IMR-90 (cell line): ENCODE measurements around the gene NACC2. TPM values are rescaled to one million over a fixed set of nuclear protein-coding genes. Genes with fewer than 3 reads are reported as not detected.

Experiments
- ATAC-seq: fragments of 200-7000 bp; cut with Tn5 transposase; 2 replicates; pipeline ENCODE4 v1.9.1; 2020; ENCODE audit warnings: low read depth, mild to moderate bottlenecking, moderate library complexity
- BruUV-seq: library from RNA; stranded (reverse); fragments of 400-500 nt; replicated peaks from 2 replicates; lab custom pipeline; 2021; lab: Mats Ljungman, UMichigan
- CTCF ChIA-PET: fragments of 300-600 bp; formaldehyde crosslinking; extraction: SDS; loops from one replicate; lab custom pipeline; 2021; ENCODE audit warnings: antibody characterized with exemption; lab: Yijun Ruan, JAX
- POLR2A ChIA-PET: fragments of 300-600 bp; sonication (Branson Sonifier 250); formaldehyde crosslinking; loops from one replicate; lab custom pipeline; 2022; ENCODE audit warnings: antibody characterized with exemption; ENCODE audit not compliant: unreplicated experiment; lab: Charles Lee
- DNase-seq: peaks from one replicate; pipeline ENCODE4 v3.0.0; 2013
- H2AFZ ChIP-seq: replicated peaks from 2 replicates; pipeline ENCODE3; 2013; ENCODE audit warnings: low read length, mild to moderate bottlenecking; ENCODE audit not compliant: poor library complexity
- H2AK5ac ChIP-seq: 2 replicates; pipeline ENCODE4 v1.6.1; 2013; ENCODE audit warnings: low read depth, low read length, inconsistent platforms
- H2AK9ac ChIP-seq: replicated peaks from 2 replicates; pipeline ENCODE3; 2013; ENCODE audit warnings: mild to moderate bottlenecking, low read depth, low read length, moderate library complexity; ENCODE audit not compliant: poor library complexity
- H2BK120ac ChIP-seq: 2 replicates; pipeline ENCODE4 v1.6.1; 2013; ENCODE audit warnings: low read depth, low read length, inconsistent platforms
- H2BK15ac ChIP-seq: 3 replicates; pipeline ENCODE4 v1.6.1; 2013; ENCODE audit warnings: low read depth, low read length, inconsistent platforms
- H2BK20ac ChIP-seq: 2 replicates; pipeline ENCODE4 v1.6.1; 2013; ENCODE audit warnings: low read depth, mild to moderate bottlenecking, inconsistent platforms, low read length, moderate library complexity
- H2BK5ac ChIP-seq: 2 replicates; pipeline ENCODE4 v1.6.1; 2013; ENCODE audit warnings: mild to moderate bottlenecking, low read depth, low read length, inconsistent platforms; ENCODE audit not compliant: poor library complexity, severe bottlenecking
- H3K14ac ChIP-seq: replicated peaks from 2 replicates; pipeline ENCODE4 v1.6.1; 2013; ENCODE audit warnings: low read depth, low read length, inconsistent platforms
- H3K18ac ChIP-seq: 2 replicates; pipeline ENCODE4 v1.6.1; 2013; ENCODE audit warnings: low read depth, low read length, control low read depth
- H3K23ac ChIP-seq: 2 replicates; pipeline ENCODE4 v1.6.1; 2013; ENCODE audit warnings: low read depth, low read length, inconsistent platforms
- H3K27ac ChIP-seq: 2 replicates; pipeline ENCODE4 v1.5.1; 2013; ENCODE audit warnings: mild to moderate bottlenecking, control low read depth, low read length; ENCODE audit not compliant: insufficient read depth
- H3K27me3 ChIP-seq: 2 replicates; pipeline ENCODE4 v1.6.1; 2013; ENCODE audit warnings: low read length; ENCODE audit not compliant: control insufficient read depth, insufficient read depth
- H3K36me3 ChIP-seq: 2 replicates; pipeline ENCODE4 v1.6.1; 2013; ENCODE audit warnings: low read length, mixed read lengths; ENCODE audit not compliant: control insufficient read depth, insufficient read depth
- H3K4ac ChIP-seq: 2 replicates; pipeline ENCODE4 v1.6.1; 2013; ENCODE audit warnings: low read depth, low read length, inconsistent platforms
- H3K4me1 ChIP-seq: 2 replicates; pipeline ENCODE4 v1.6.1; 2013; ENCODE audit warnings: low read length, mixed read lengths; ENCODE audit not compliant: control insufficient read depth, insufficient read depth
- H3K4me2 ChIP-seq: 2 replicates; pipeline ENCODE4 v1.6.1; 2013; ENCODE audit warnings: low read depth, mild to moderate bottlenecking, control low read depth, low read length, moderate library complexity
- H3K4me3 ChIP-seq: 2 replicates; pipeline ENCODE4 v1.5.1; 2013; ENCODE audit warnings: low read depth, mild to moderate bottlenecking, control low read depth, low read length, moderate library complexity; ENCODE audit not compliant: insufficient read depth
- H3K56ac ChIP-seq: 2 replicates; pipeline ENCODE4 v1.6.1; 2013; ENCODE audit warnings: low read length, inconsistent platforms; ENCODE audit not compliant: insufficient read depth; ENCODE audit errors: extremely low read depth
- H3K79me1 ChIP-seq, 2 experiments: 2 replicates each; pipeline ENCODE4 v1.6.1; 2013; ENCODE audit warnings: low read length in 2 of 2, inconsistent platforms in 1 of 2, low read depth in 1 of 2
- H3K9ac ChIP-seq: 2 replicates; pipeline ENCODE4 v1.6.1; 2013; ENCODE audit warnings: low read depth, low read length, control low read depth
- H3K9me1 ChIP-seq: 2 replicates; pipeline ENCODE4 v1.6.1; 2013; ENCODE audit warnings: low read length, inconsistent platforms; ENCODE audit not compliant: insufficient read depth
- H3K9me3 ChIP-seq: 2 replicates; pipeline ENCODE4 v1.6.1; 2013; ENCODE audit warnings: low read length; ENCODE audit not compliant: control insufficient read depth, insufficient read depth
- H4K20me1 ChIP-seq: 2 replicates; pipeline ENCODE4 v1.6.1; 2013; ENCODE audit warnings: low read length, inconsistent platforms; ENCODE audit not compliant: insufficient read depth
- H4K5ac ChIP-seq: 2 replicates; pipeline ENCODE4 v1.6.1; 2013; ENCODE audit warnings: mild to moderate bottlenecking, low read depth, low read length, control low read depth
- H4K8ac ChIP-seq, 2 experiments: 2 replicates each; pipeline ENCODE4 v1.6.1; 2013; ENCODE audit warnings: low read depth in 2 of 2, low read length in 2 of 2, control low read depth in 1 of 2, inconsistent platforms in 1 of 2
- H4K91ac ChIP-seq: 2 replicates; pipeline ENCODE4 v1.6.1; 2013; ENCODE audit warnings: low read depth, low read length, inconsistent platforms; ENCODE audit not compliant: insufficient read depth
- FOS ChIP-seq: fragments of 150-350 bp; IDR thresholded peaks from 2 replicates; pipeline ENCODE4 v1.6.1; 2016; ENCODE audit warnings: low read depth, low read length
- MAFK ChIP-seq: IDR thresholded peaks from 2 replicates; pipeline ENCODE4 v1.6.1; 2012; ENCODE audit warnings: low read depth, low read length, improper control_type of control experiment
- MAZ ChIP-seq: IDR thresholded peaks from 2 replicates; pipeline ENCODE4 v1.6.1; 2012; ENCODE audit warnings: low read depth, mild to moderate bottlenecking, low read length, improper control_type of control experiment, moderate library complexity, borderline replicate concordance
- RCOR1 ChIP-seq: IDR thresholded peaks from 2 replicates; pipeline ENCODE4 v1.6.1; 2012; ENCODE audit warnings: mild to moderate bottlenecking, low read length, improper control_type of control experiment; ENCODE audit not compliant: insufficient replicate concordance
- SMC3 ChIP-seq: fragments of 150-350 bp; IDR thresholded peaks from 2 replicates; pipeline ENCODE4 v1.6.1; 2016; ENCODE audit warnings: low read depth, mild to moderate bottlenecking, antibody characterized with exemption, low read length, moderate library complexity
- WGBS, 2 experiments: methylation state at CpG; one replicate each; pipeline versions ENCODE4 v1.1.5 to v1.1.7; 2013; ENCODE audit warnings: missing lambda C conversion rate in 2 of 2; ENCODE audit not compliant: insufficient read length in 1 of 2; ENCODE audit errors: extremely low coverage in 2 of 2; 5-methylcytosine and 5-hydroxymethylcytosine counted together
- dilution Hi-C: fragments of 300-500 bp; cut with HindIII; formaldehyde crosslinking; loops from one replicate; pipeline ENCODE4 v1.14.3; 2018; ENCODE audit warnings: low sequenced_read_pairs; ENCODE audit not compliant: unreplicated experiment
- in situ Hi-C: fragments of 300-500 bp; cut with MboI; formaldehyde crosslinking; loops from 3 replicates; pipeline ENCODE4 v1.14.3; 2019; ENCODE audit warnings: low sequenced_read_pairs, inconsistent platforms, mixed read lengths
- intact Hi-C: fragments of 100-400 bp; cut with micrococcal nuclease; formaldehyde crosslinking; loops from 2 replicates; pipeline ENCODE4 v1.10.0; 2022
- polyA plus RNA-seq, 3 experiments: library from polyadenylated mRNA; depleted of rRNA; stranded (reverse); fragments of >200 nt; gene quantifications; 2 replicates each; pipeline ENCODE4 v1.2.3, GENCODE V29; 2012; ENCODE audit warnings: low replicate concordance in 1 of 3
- total RNA-seq: library from RNA; depleted of rRNA; stranded (reverse); fragments of >200 nt; gene quantifications from 2 replicates; pipeline ENCODE4 v1.2.3, GENCODE V29; 2012
- TF ChIP-seq, protein P1 (sequence below): fragments of 150-350 bp; IDR thresholded peaks from 2 replicates; pipeline ENCODE4 v1.6.1; 2017; ENCODE audit warnings: mild to moderate bottlenecking, antibody characterized with exemption, low read length, low read depth

Gene NACC2
- total and polyA plus RNA-seq, 2 of the 4 experiments (the other 2 are of a cell fraction): 7.9 to 19.0 TPM

DNA sequence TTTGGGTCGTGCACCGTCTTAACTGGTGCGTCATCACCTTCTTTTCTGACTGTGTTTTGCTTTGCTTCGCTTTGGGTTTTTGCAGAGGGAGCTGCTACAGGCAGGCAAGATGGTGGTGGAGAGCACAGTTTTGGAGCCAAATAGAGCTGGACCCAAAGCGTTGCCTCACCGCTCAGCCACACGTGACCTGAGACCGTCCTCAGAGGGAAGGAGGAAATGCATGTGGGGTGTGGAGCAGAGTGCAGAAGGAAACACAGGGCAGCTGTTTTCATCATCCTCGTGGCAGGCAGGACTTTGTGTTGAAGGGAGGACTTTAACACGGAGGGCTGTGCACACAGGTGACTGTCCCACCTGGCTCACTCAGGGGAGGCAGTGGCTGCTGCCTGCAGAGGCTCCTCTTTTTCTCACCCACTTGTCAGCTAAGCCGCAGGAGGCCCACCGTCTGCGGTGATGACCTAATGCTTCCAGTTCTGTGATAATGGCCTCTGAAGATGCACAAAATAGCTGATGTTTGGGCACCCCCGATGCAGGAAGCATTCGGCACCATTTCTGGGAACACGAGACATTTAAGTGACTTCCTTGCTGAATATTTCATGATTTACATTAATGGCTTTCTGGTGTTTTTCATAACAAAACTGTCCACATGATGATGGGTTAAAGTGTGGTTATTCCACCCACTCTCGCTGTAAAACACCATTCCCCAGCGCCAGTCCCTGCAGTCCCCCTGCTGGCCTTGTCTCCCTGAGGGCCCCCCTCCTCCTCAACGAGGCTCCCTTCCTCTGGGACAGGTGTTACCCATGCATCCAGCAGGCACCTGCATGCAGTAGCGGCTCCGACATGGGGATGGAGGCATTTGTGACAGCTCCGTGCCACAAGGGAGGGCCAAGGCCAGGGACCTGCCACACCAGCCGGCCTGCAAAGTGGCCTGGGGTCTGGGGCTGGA is 121.5 kb downstream of the NACC2 start:
- Histone ChIP-seq H3K4me1 (peaks cover 8% of the 10 kb centered on the region; the same call in 1 of the 2 replicates), H3K18ac (no peak overlapping the region), H2AK5ac (no peak overlapping the region), H3K9me3 (no peaks in the 10 kb centered on the region), H2AFZ (no peak overlapping the region), H4K91ac (no peak overlapping the region), H3K36me3 (no peaks in the 10 kb centered on the region), H3K79me1 (no peaks in the 10 kb centered on the region), H2BK120ac (no peak overlapping the region), H2AK9ac (peak overlapping the region; percentile 50), H3K27me3 (peaks cover 9% of the 10 kb centered on the region; the same call in 1 of the 2 replicates), H4K8ac (no peak overlapping the region), H3K4me2 (no peak overlapping the region), H3K4ac (no peak overlapping the region), H2BK5ac (no peak overlapping the region), H3K14ac (no peak overlapping the region), H3K4me3 (no peak overlapping the region), H3K9me1 (no peaks in the 10 kb centered on the region), H4K20me1 (peaks cover 3% of the 10 kb centered on the region; the same call in 1 of the 2 replicates), H3K27ac (no peak overlapping the region), H4K5ac (no peak overlapping the region), H3K9ac (no peak overlapping the region), H2BK20ac (no peak overlapping the region), H3K23ac (no peak overlapping the region), H3K56ac (no peak overlapping the region), H2BK15ac (no peak overlapping the region)
- ATAC-seq (no peak), DNase-seq (no peak)
- CTCF ChIA-PET: no interaction called here
- POLR2A ChIA-PET: no interaction called here
- dilution Hi-C loops (no loop called here), in situ Hi-C loops (no loop called here), intact Hi-C loops (no loop called here)
- BruUV-seq: no TSS peak
- 46% methylated on average over 7 of the region's 23 CpGs; no CpG with 5 or more reads in 1 of the 2 experiments for WGBS, 2 experiments
- TF ChIP-seq SMC3: no peak
- TF ChIP-seq MAZ: no peak
- no peak for TF ChIP-seq MAFK
- TF ChIP-seq RCOR1: no peak
- no peak for TF ChIP-seq FOS
- TF ChIP-seq, protein P1, sequence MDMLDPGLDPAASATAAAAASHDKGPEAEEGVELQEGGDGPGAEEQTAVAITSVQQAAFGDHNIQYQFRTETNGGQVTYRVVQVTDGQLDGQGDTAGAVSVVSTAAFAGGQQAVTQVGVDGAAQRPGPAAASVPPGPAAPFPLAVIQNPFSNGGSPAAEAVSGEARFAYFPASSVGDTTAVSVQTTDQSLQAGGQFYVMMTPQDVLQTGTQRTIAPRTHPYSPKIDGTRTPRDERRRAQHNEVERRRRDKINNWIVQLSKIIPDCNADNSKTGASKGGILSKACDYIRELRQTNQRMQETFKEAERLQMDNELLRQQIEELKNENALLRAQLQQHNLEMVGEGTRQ: peak; percentile 36; the same call in 1 of the 2 replicates
